T-helper 1 cell treated with Interleukin-12 subunit alpha and Interleukin-12 subunit beta and Interleukin-4 antibody, amounts not matched to agents 30 ng/mL and 1 ng/mL, for 36 hours (primary cell): ENCODE data around the gene CFAP97. TPM values are rescaled to one million over a fixed set of nuclear protein-coding genes. Genes with fewer than 3 reads are reported as not detected.
"Not testable (repeated sequence)": the region's sequence is repeated elsewhere in the genome, so short reads cannot be mapped to it uniquely, and the experiment has no call there.

ENCODE experiments used
- intact Hi-C: fragments of 100-400 bp; cut with micrococcal nuclease; formaldehyde crosslinking; loops from one replicate; pipeline ENCODE4 v1.15.1; 2024
- total RNA-seq: library from RNA; stranded (reverse); gene quantifications from 2 replicates; pipeline ENCODE4 v1.2.3, GENCODE V29; 2022

CFAP97 gene
- total RNA-seq, 1 donor from 2014 or later, result 30.2 TPM

GRCh38 chr4:185201977-185202962 lies 1.5 kb downstream of the CFAP97 start:
- intact Hi-C loops, result loop anchor here (1.0 to 10.0 kb wide), 14 partner anchors 8 to 1700 kb away; partner anchors contain the start of genes ACSL1, CASP3, IRF2 and PRIMPOL

- intact Hi-C loops, result not testable (repeated sequence)
Observed at GRCh38 chr4:185198189-185198588, 5.6 kb downstream of the CFAP97 start.

GRCh38 chr4:185196437-185196836 lies 7.4 kb downstream of the CFAP97 start:
- intact Hi-C loops, result no loop called here

GRCh38 chr4:185194924-185195888 lies 8.6 kb downstream of the CFAP97 start:
- intact Hi-C loops, result no loop called here

GRCh38 chr4:185192059-185192458 lies 11.7 kb downstream of the CFAP97 start:
- intact Hi-C loops, result no loop called here

GRCh38 chr4:185190306-185190856 lies 13.4 kb downstream of the CFAP97 start:
- intact Hi-C loops, result no loop called here

GRCh38 chr4:185189606-185190305 lies 14.0 kb downstream of the CFAP97 start:
- intact Hi-C loops, result no loop called here

GRCh38 chr4:185186769-185187168 lies 17.0 kb downstream of the CFAP97 start:
- intact Hi-C loops, result no loop called here

GRCh38 chr4:185183622-185184281 lies 20.0 kb downstream of the CFAP97 start:
- intact Hi-C loops, result loop anchor here (1.0 to 5.0 kb wide), 8 partner anchors 18 to 436 kb away; no protein-coding TSS in a partner anchor

DNA sequence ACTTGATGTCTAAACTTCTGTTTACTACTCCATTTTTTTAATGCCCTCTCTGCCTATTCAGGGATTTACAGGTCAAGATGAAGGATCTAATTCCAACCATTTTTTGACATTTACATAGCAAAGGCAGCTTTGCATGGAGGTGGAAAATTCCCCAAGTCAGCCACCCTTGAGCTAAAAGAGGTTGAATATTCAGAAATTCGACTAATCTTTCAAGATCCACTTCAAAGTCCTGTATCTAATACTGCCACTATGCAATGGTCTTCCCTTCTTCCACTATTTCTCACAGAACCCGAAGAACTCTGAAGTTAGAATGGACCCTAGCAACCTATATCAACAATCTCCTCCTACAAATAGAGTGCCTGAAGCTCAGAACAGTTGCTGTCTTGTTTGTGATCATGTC lies 21.6 kb downstream of the CFAP97 start:
- intact Hi-C loops, result loop anchor here (5.0 kb wide), 1 partner anchor 435 kb away; no protein-coding TSS in a partner anchor

DNA sequence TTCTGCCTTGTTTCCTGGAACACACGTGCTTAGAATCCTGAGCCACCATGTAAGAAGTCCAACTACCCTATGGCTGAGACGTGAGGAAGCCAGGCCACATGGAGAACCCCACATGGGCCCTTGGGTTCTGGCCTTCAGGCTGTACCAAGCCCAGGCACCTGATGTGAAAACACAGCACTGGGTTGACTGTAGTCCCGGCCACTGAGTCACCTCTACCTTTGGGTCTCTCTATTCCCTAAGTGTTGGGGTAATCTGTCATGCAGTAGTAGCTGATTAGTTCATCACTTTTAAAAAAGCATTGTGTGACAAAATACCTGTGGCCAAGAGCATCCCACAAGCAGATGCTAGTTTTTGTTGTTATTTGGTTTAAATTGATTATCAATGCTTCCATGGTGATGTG lies 24.3 kb downstream of the CFAP97 start:
- intact Hi-C loops, result no loop called here

DNA sequence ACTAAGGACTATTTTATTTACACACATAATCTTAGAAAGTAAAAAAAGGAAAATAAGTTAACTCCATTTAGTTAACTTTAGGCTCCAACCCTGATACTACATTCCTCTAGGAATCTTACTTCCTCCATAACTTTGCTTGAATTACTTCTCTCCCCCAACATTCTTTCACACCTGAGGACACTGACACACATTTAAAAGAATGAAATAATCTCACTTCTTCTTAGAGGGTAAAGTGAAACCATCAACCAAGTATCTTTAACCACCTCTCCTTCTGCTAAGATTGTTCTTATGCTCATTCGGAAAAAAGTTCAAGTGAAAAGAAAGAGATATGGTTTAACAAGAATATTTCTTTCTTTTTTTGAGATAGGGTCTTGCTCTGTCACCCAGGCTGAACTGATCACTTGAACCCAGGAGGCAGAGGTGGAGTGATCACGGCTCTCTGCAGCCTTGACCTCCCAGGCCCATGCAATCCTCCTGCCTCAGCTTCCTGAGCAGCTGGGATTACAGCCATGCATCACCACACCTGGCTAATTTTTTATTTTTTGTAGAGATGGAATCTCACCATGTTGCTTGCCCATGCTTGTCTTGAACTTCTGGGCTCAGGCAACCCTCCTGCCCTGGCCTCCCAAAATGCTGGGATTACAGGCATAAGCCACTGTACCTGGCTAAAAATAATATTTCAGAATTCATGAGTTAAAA lies 32.3 kb downstream of the CFAP97 start:
- intact Hi-C loops, result no loop called here

- intact Hi-C loops, result no loop called here
Observed at GRCh38 chr4:185167234-185167633, 36.6 kb downstream of the CFAP97 start.

DNA sequence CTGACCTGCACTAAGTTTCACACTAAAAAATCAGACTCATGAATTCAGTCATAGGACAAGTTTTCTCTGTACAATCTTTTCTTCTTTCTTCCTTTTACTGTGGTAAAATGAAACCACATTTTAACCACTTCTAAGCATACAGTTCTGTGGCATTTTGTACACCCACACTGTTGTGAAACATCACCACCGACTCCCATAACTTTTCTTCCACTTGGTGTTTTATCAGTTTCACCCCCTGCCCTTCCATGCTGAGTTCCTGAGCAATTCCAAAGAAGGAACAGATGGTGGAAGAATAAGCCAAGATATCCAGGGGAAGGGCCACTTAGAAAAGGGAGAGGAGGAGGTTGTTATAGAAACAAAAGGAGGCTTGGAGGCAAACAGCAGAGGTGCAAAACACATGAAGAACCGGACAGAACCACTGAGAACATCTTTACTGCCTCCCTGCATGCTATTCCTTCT lies 38.2 kb downstream of the CFAP97 start:
- intact Hi-C loops, result loop anchor here (1.0 kb wide), 4 partner anchors 18 to 230 kb away; partner anchors contain the start of genes LRP2BP, SLC25A4 and SNX25

- intact Hi-C loops, result no loop called here
Observed at GRCh38 chr4:185151296-185151695, 52.5 kb downstream of the CFAP97 start.

GRCh38 chr4:185149392-185149791 lies 54.4 kb downstream of the CFAP97 start:
- intact Hi-C loops, result no loop called here

DNA sequence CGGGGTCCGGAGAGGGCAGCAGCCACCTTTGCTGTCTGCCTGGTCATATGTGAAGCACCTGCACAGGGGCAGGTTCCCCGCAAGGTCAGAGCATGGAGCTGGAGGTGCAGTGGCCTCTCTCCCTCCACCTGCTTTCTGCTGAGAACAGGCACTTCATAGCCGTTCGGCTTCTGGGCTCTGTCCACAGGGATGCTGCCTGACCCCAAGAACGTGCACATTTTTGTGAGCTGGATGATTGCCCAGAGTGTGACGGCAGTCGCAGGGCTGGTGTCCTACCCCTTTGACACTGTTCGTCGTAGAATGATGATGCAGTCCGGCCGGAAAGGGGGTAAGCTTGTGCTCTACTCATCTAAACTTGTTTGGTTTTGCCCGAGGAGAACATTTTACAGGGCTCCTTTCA lies 58.2 kb downstream of the CFAP97 start:
- intact Hi-C loops, result no loop called here

GRCh38 chr4:185144601-185145240 lies 59.1 kb downstream of the CFAP97 start:
- intact Hi-C loops, result no loop called here

- intact Hi-C loops, result loop anchor here (1.0 to 2.0 kb wide), 3 partner anchors 22 to 381 kb away; partner anchors contain the start of gene CFAP97
Observed at GRCh38 chr4:185143601-185143969, 60.2 kb downstream of the CFAP97 start.
